HepG2 (cell line): Measurements from ENCODE around the gene MMP24OS. TPM values are rescaled to one million over a fixed set of nuclear protein-coding genes. Genes with fewer than 3 reads are reported as not detected.

Source experiments
- ATAC-seq: fragments of 200-7000 bp; cut with Tn5 transposase; 3 replicates; pipeline ENCODE4 v1.9.1; 2020; ENCODE audit warnings: mild to moderate bottlenecking, moderate library complexity
- BruUV-seq: library from RNA; stranded (reverse); fragments of 400-500 nt; replicated peaks from 2 replicates; lab custom pipeline; 2021; lab: Mats Ljungman, UMichigan
- CTCF ChIA-PET: fragments of 300-600 bp; formaldehyde crosslinking; extraction: SDS; loops from one replicate; lab custom pipeline; 2021; ENCODE audit warnings: low total read pairs, inconsistent platforms, low intra/inter-chr PET ratio; lab: Yijun Ruan, JAX
- POLR2A ChIA-PET: fragments of 350-600 bp; sonication (Branson Sonifier 250); formaldehyde crosslinking; loops from one replicate; lab custom pipeline; 2020; ENCODE audit warnings: antibody characterized with exemption, inconsistent platforms; lab: Yijun Ruan, JAX
- DNase-seq: peaks from one replicate; pipeline ENCODE4 v3.0.0-alpha.2; 2015; ENCODE audit warnings: low spot score
- FAIRE-seq: peaks from 3 replicates; lab custom pipeline; 2011; peaks lifted over from hg19 to GRCh38; lab: Jason Lieb, UNC
- H2AFZ ChIP-seq: one replicate; pipeline ENCODE4 v1.6.1; 2011; ENCODE audit warnings: low read length, inconsistent platforms
- H3K27ac ChIP-seq: fragments of 300-600 bp; 3 replicates; pipeline ENCODE4 v1.8.0; 2011; ENCODE audit warnings: mixed run types, mild to moderate bottlenecking, mixed read lengths, low read length, inconsistent platforms; ENCODE audit not compliant: insufficient read depth; ENCODE audit errors: extremely low read length
- H3K27me3 ChIP-seq, 2 experiments: fragments of 200-600 bp in 1 of 2; 2 replicates in 1 of 2; 3 replicates in 1 of 2; pipeline versions ENCODE4 v1.6.0 to v1.8.0; 2011; ENCODE audit warnings: low read length in 2 of 2, mild to moderate bottlenecking in 2 of 2, moderate library complexity in 2 of 2, inconsistent platforms in 1 of 2; ENCODE audit not compliant: insufficient read depth in 2 of 2, control insufficient read depth in 1 of 2
- H3K36me3 ChIP-seq, 2 experiments: fragments of 200-600 bp in 1 of 2; replicated peaks in 1 of 2; 2 replicates in 1 of 2; 3 replicates in 1 of 2; pipeline versions ENCODE4 v1.5.1 to v1.8.0; 2011; ENCODE audit warnings: low read length in 2 of 2, inconsistent platforms in 1 of 2; ENCODE audit not compliant: insufficient read depth in 2 of 2, control insufficient read depth in 1 of 2
- H3K4me1 ChIP-seq: 2 replicates; pipeline ENCODE4 v1.5.1; 2012; ENCODE audit warnings: low read length, inconsistent platforms; ENCODE audit not compliant: insufficient read depth
- H3K4me2 ChIP-seq: 2 replicates; pipeline ENCODE4 v1.6.0; 2011; ENCODE audit warnings: low read depth, low read length, inconsistent platforms
- H3K4me3 ChIP-seq, 3 experiments: fragments of 200-600 bp in 1 of 3; sonication (generic), shearing (Covaris generic) in 1 of 3; replicated peaks in 1 of 3; 2 replicates each; pipeline ENCODE4 v1.5.1; 2011 to 2016; ENCODE audit warnings: low read length in 3 of 3, inconsistent platforms in 2 of 3, low read depth in 2 of 3, mild to moderate bottlenecking in 2 of 3, control low read depth in 1 of 3, mixed read lengths in 1 of 3; ENCODE audit not compliant: insufficient read depth in 1 of 3
- H3K79me2 ChIP-seq: one replicate; pipeline ENCODE4 v1.6.1; 2011; ENCODE audit warnings: low read length, inconsistent platforms; ENCODE audit not compliant: insufficient read depth
- H3K9ac ChIP-seq: 2 replicates; pipeline ENCODE4 v1.6.0; 2011; ENCODE audit warnings: mild to moderate bottlenecking, low read depth, low read length, inconsistent platforms; ENCODE audit not compliant: insufficient read depth
- H3K9me3 ChIP-seq: 2 replicates; pipeline ENCODE4 v1.5.1; 2012; ENCODE audit warnings: mild to moderate bottlenecking, low read length
- H4K20me1 ChIP-seq: 2 replicates; pipeline ENCODE4 v1.6.0; 2011; ENCODE audit warnings: inconsistent platforms, mild to moderate bottlenecking, low read length, moderate library complexity; ENCODE audit not compliant: insufficient read depth
- CHD2 ChIP-seq: IDR thresholded peaks from 2 replicates; pipeline ENCODE4 v1.6.1; 2011; ENCODE audit warnings: low read depth, low read length, improper control_type of control experiment
- CREB1 ChIP-seq, 2 experiments: fragments of 450-650 bp in 1 of 2; IDR thresholded peaks; 2 replicates each; pipeline ENCODE4 v1.6.1; 2016 to 2017; ENCODE audit warnings: control low read depth in 1 of 2, mild to moderate bottlenecking in 1 of 2, missing compliant biosample characterization in 1 of 2, missing genetic modification characterization in 1 of 2
- HNF4G ChIP-seq, 2 experiments: sonication (generic) in 1 of 2; formaldehyde crosslinking in 1 of 2; IDR thresholded peaks; 2 replicates each; pipeline versions ENCODE4 v1.4.0 to v1.6.1; 2011 to 2020; ENCODE audit warnings: borderline replicate concordance in 2 of 2, low read depth in 2 of 2, mild to moderate bottlenecking in 2 of 2, low read length in 1 of 2, missing genetic modification reagents in 1 of 2, moderate library complexity in 1 of 2
- MAX ChIP-seq: IDR thresholded peaks from 2 replicates; pipeline ENCODE4 v1.6.1; 2012; ENCODE audit warnings: inconsistent platforms
- MAZ ChIP-seq, 2 experiments: sonication (generic) in 1 of 2; formaldehyde crosslinking in 1 of 2; IDR thresholded peaks; 2 replicates each; pipeline versions ENCODE4 v1.5.0 to v1.6.1; 2012 to 2020; ENCODE audit warnings: low read depth in 2 of 2, mild to moderate bottlenecking in 2 of 2, borderline replicate concordance in 1 of 2, improper control_type of control experiment in 1 of 2, low read length in 1 of 2, missing genetic modification reagents in 1 of 2, moderate library complexity in 1 of 2
- ONECUT2 ChIP-seq: sonication (generic); formaldehyde crosslinking; IDR thresholded peaks from 2 replicates; pipeline ENCODE4 v1.4.0; 2020; ENCODE audit warnings: missing genetic modification reagents
- POLR2G ChIP-seq: fragments of 200-400 bp; formaldehyde crosslinking; IDR thresholded peaks from 2 replicates; pipeline ENCODE4 v1.6.1; 2018; ENCODE audit warnings: mild to moderate bottlenecking, low read depth, low read length, moderate library complexity
- RAD21 ChIP-seq: fragments of 450-650 bp; formaldehyde crosslinking; IDR thresholded peaks from 2 replicates; pipeline ENCODE4 v1.5.0; 2020; ENCODE audit warnings: mild to moderate bottlenecking
- WGBS: methylation state at CpG from one replicate; pipeline ENCODE4 v1.1.6; 2017; ENCODE audit warnings: low lambda C conversion rate; 5-methylcytosine and 5-hydroxymethylcytosine counted together
- in situ Hi-C: cut with HindIII; loops from 2 replicates; pipeline ENCODE4 v1.10.0; 2017; ENCODE audit warnings: low pct_unique_long_range_greater_than_20kb; ENCODE audit not compliant: extremely low pct_ligation_motif_present
- intact Hi-C: fragments of 100-400 bp; cut with micrococcal nuclease; formaldehyde crosslinking; loops from one replicate; pipeline ENCODE4 v1.10.0; 2022; ENCODE audit not compliant: unreplicated experiment
- polyA plus RNA-seq, 8 experiments: library from polyadenylated mRNA; depleted of rRNA in 3 of 8; stranded (reverse) in 7 of 8; unstranded in 1 of 8; fragments of >200 nt; fragmentation: Illumina TruSeq in 4 of 8; extraction: Trizol in 4 of 8; gene quantifications; 2 replicates each; pipeline versions ENCODE4 v1.2.1 to v1.2.3, GENCODE V29; 2011 to 2016; ENCODE audit warnings: low read depth in 4 of 8, missing spikeins in 1 of 8, mixed read lengths in 1 of 8; ENCODE audit not compliant: insufficient read depth in 1 of 8
- total RNA-seq, 5 experiments: library from RNA; depleted of rRNA; stranded (reverse); fragments of >200 nt; fragmentation: Illumina TruSeq; extraction: Trizol; gene quantifications; 2 replicates each; pipeline ENCODE4 v1.2.3, GENCODE V29; 2016; ENCODE audit warnings: low read depth in 1 of 5

The MMP24OS gene
- total and polyA plus RNA-seq, 2 of the 13 experiments (the other 11 are each of a cell fraction or from before 2014, with no cell fraction given) = 6.0 to 8.5 TPM

- TF ChIP-seq MAX = no peak
- TF ChIP-seq CREB1 (IDR thresholded peaks at IDR 0.05) = 0 out of 2 replicates have a peak, but pooled peaks have one; percentile 12
- no peak for TF ChIP-seq CREB1 (CRISPR knock-in tag; IDR thresholded peaks at IDR 0.05)
- TF ChIP-seq RAD21 (CRISPR knock-in tag) = no peak
- Histone ChIP-seq H3K36me3 (no peaks in the 10 kb centered on the region), H2AFZ (no peak overlapping the region), H3K27me3 (peaks cover 3 to 21% of the 10 kb centered on the region in 2 experiments; a peak in 2 of 5 replicates), H3K27ac (no peak overlapping the region), H3K9ac (no peak overlapping the region), H3K4me2 (no peak overlapping the region), H3K9me3 (no peaks in the 10 kb centered on the region), H3K4me1 (no peaks in the 10 kb centered on the region), H4K20me1 (no peaks in the 10 kb centered on the region), H3K4me3 (no peak overlapping the region), H3K79me2 (no peaks in the 10 kb centered on the region)
- DNase-seq (no peak), FAIRE-seq (no peak), ATAC-seq (no peak)
- BruUV-seq = no TSS peak
- 31% methylated on average over 4 of the region's 4 CpGs for WGBS
- intact Hi-C loops = no loop called here
- in situ Hi-C loops = no loop called here
- ChIA-PET POLR2A (no interaction called here), CTCF (no interaction called here)
Measured at GRCh38 chr20:35238170-35238569, 39.8 kb downstream of the MMP24OS start.

- no peak overlapping the region for H3K27ac ChIP-seq
- no peak for DNase-seq
- no peaks in the 10 kb centered on the region for H3K4me1 ChIP-seq
- TF ChIP-seq MAZ (IDR thresholded peaks at IDR 0.05; ENCODE audit: borderline replicate concordance, low read depth, low read length) (no peak), MAZ (CRISPR knock-in tag; IDR thresholded peaks at IDR 0.05; ENCODE audit: low read depth) (no peak), HNF4G (IDR thresholded peaks at IDR 0.05; ENCODE audit: borderline replicate concordance, low read depth, low read length) (no peak), HNF4G (CRISPR knock-in tag; IDR thresholded peaks at IDR 0.05; ENCODE audit: borderline replicate concordance, low read depth) (no peak), POLR2G (no peak), ONECUT2 (no peak), CHD2 (no peak)
- H3K4me3 ChIP-seq = no peak overlapping the region
- H3K4me2 ChIP-seq = no peak overlapping the region
- ATAC-seq = no peak
- no peaks in the 10 kb centered on the region for H3K79me2 ChIP-seq
- H2AFZ ChIP-seq = no peak overlapping the region
- H3K9me3 ChIP-seq = no peaks in the 10 kb centered on the region
- ChIA-PET POLR2A (no interaction called here), CTCF (no interaction called here)
- H3K27me3 ChIP-seq = peaks cover 5 to 25% of the 10 kb centered on the region in 2 experiments; a peak in 3 of 5 replicates
- no peak overlapping the region for H3K9ac ChIP-seq
- no peaks in the 10 kb centered on the region for H3K36me3 ChIP-seq
- no TSS peak for BruUV-seq
- intact Hi-C loops = no loop called here
- FAIRE-seq = no peak
- in situ Hi-C loops = no loop called here
- H4K20me1 ChIP-seq = no peaks in the 10 kb centered on the region
Measured at GRCh38 chr20:35237486-35237885, 40.4 kb downstream of the MMP24OS start.
